Measurements from ENCODE around the gene PRODH2.

Gene PRODH2

GRCh38 chr19:35787227-35787799 is 25.3 kb downstream of the PRODH2 start:
- no peak for TF ChIP-seq ZFX (IDR thresholded peaks at IDR 0.05)
- no peak for TF ChIP-seq CTCF (conservative IDR thresholded peaks at IDR 0.05)
- H3K27ac ChIP-seq, result no peak overlapping the region

- H3K27ac ChIP-seq, result no peak overlapping the region
- TF ChIP-seq CTCF (conservative IDR thresholded peaks at IDR 0.05) (no peak), ZFX (IDR thresholded peaks at IDR 0.05) (no peak)
These were observed 26.1 kb downstream of the PRODH2 start for GRCh38 chr19:35786299-35787160.

- TF ChIP-seq ZFX (IDR thresholded peaks at IDR 0.05) (no peak), CTCF (conservative IDR thresholded peaks at IDR 0.05) (no peak)
- H3K27ac ChIP-seq, result no peak overlapping the region
These were observed 27.4 kb downstream of the PRODH2 start for GRCh38 chr19:35785339-35785627.

GRCh38 chr19:35784503-35785338 is 27.9 kb downstream of the PRODH2 start:
- no peak overlapping the region for H3K27ac ChIP-seq
- TF ChIP-seq CTCF (conservative IDR thresholded peaks at IDR 0.05), result no peak
- TF ChIP-seq ZFX (IDR thresholded peaks at IDR 0.05), result no peak

GRCh38 chr19:35783469-35784434 is 28.9 kb downstream of the PRODH2 start:
- no peak overlapping the region for H3K27ac ChIP-seq
- no peak for TF ChIP-seq ZFX (IDR thresholded peaks at IDR 0.05)
- no peak for TF ChIP-seq CTCF (conservative IDR thresholded peaks at IDR 0.05)

- H3K27ac ChIP-seq, result no peak overlapping the region
- TF ChIP-seq ZFX (IDR thresholded peaks at IDR 0.05) (no peak), CTCF (conservative IDR thresholded peaks at IDR 0.05) (no peak)
These were observed 30.1 kb downstream of the PRODH2 start for GRCh38 chr19:35782589-35782988.

Measured in C4-2B (cell line).